Sigmoid colon (tissue), 7 donors: ENCODE measurements around the gene MAGOH. TPM values are rescaled to one million over a fixed set of nuclear protein-coding genes. Genes with fewer than 3 reads are reported as not detected.
"Not testable (repeated sequence)": the region's sequence is repeated elsewhere in the genome, so short reads cannot be mapped to it uniquely, and the experiment has no call there.

Experiments used
- DNase-seq: peaks from one replicate; pipeline ENCODE4 v3.0.0-alpha.2; 2019
- H3K27ac ChIP-seq, 4 donors: fragments of 200-600 bp; sonication (generic); one replicate each; pipeline ENCODE4 v1.5.1; 2016 to 2019; ENCODE audit warnings: mild to moderate bottlenecking in 1 of 4
- H3K27me3 ChIP-seq, 3 donors: fragments of 200-600 bp; sonication (generic); one replicate each; pipeline ENCODE4 v1.5.1; 2019; ENCODE audit warnings: mild to moderate bottlenecking in 1 of 3
- H3K36me3 ChIP-seq, 4 donors: fragments of 200-600 bp; sonication (generic); one replicate each; pipeline ENCODE4 v1.5.1; 2016 to 2019
- H3K4me1 ChIP-seq, 4 donors: fragments of 200-600 bp; sonication (generic); one replicate each; pipeline ENCODE4 v1.5.1; 2017 to 2019
- H3K4me3 ChIP-seq, 4 donors: fragments of 200-600 bp; sonication (generic); one replicate each; pipeline ENCODE4 v1.5.1; 2017 to 2019; ENCODE audit warnings: mild to moderate bottlenecking in 2 of 4, moderate library complexity in 1 of 4
- H3K9me3 ChIP-seq, 4 donors: fragments of 200-600 bp in 3 of 4; sonication (generic) in 3 of 4; one replicate each; pipeline versions ENCODE4 v1.5.1 to v1.6.1; 2013 to 2019
- EP300 ChIP-seq, 4 donors: sonication (generic); formaldehyde crosslinking; IDR thresholded peaks; one replicate each; pipeline ENCODE4 v1.6.1; 2017; ENCODE audit warnings: antibody characterized with exemption in 4 of 4
- POLR2A ChIP-seq, 2 donors: fragments of 450-650 bp; IDR thresholded peaks; one replicate each; pipeline ENCODE4 v1.6.1; 2016; ENCODE audit warnings: antibody characterized with exemption in 2 of 2, mild to moderate bottlenecking in 2 of 2, moderate library complexity in 2 of 2
- POLR2AphosphoS5 ChIP-seq, 4 donors: sonication (generic); formaldehyde crosslinking; IDR thresholded peaks; one replicate each; pipeline ENCODE4 v1.6.1; 2017; ENCODE audit warnings: antibody characterized with exemption in 4 of 4
- WGBS, 2 donors: extraction: QIAGEN DNeasy Blood & Tissue Kit; methylation state at CpG; one replicate each; pipeline ENCODE4 v1.1.7; 2013; 5-methylcytosine and 5-hydroxymethylcytosine counted together
- intact Hi-C: fragments of 100-400 bp; cut with DNase I; formaldehyde crosslinking; loops from one replicate; pipeline ENCODE4 v1.15.1; 2023
- polyA plus RNA-seq, 3 donors: library from polyadenylated mRNA; stranded (reverse); fragments of 200-250 nt; gene quantifications; one replicate each; pipeline ENCODE4 v1.2.3, GENCODE V29; 2013
- total RNA-seq, 4 donors: library from RNA; depleted of rRNA; stranded (reverse); fragments of >200 nt; gene quantifications; one replicate each; pipeline ENCODE4 v1.1.0, GENCODE V29; 2016
- TF ChIP-seq, protein P1 (sequence below), 4 experiments: fragments of 450-650 bp in 3 of 4; fragments of 200-600 bp in 1 of 4; IDR thresholded peaks; one replicate each; pipeline ENCODE4 v1.5.1; 2016 to 2019; ENCODE audit warnings: antibody characterized with exemption in 4 of 4, mild to moderate bottlenecking in 3 of 4, moderate library complexity in 2 of 4
- donor health status: healthy with polysubstance abuse.
- donor health status: Bipolar disorder and iron deficiency.
- donor health status: healthy.

MAGOH gene
- total and polyA plus RNA-seq, 7 donors, result 12.2 to 98.4 (median 46.4) TPM

- WGBS, 2 donors, result 95 to 96% methylated on average over 7 of the region's 7 CpGs
- Histone ChIP-seq H3K4me1 (no peaks in the 10 kb centered on the region), H3K36me3 (peaks cover 21 to 93% (median 59%) of the 10 kb centered on the region in 4 donors), H3K27ac (no peak overlapping the region), H3K9me3 (peaks cover 0 to 5% (median 0%) of the 10 kb centered on the region in 4 donors), H3K27me3 (no peaks in the 10 kb centered on the region), H3K4me3 (no peak overlapping the region)
- no peak for DNase-seq
- intact Hi-C loops, result no loop called here
- TF ChIP-seq EP300 (IDR thresholded peaks at IDR 0.05) (no peak), POLR2A (IDR thresholded peaks at IDR 0.05) (no peak), POLR2AphosphoS5 (IDR thresholded peaks at IDR 0.05) (no peak)
- TF ChIP-seq, protein P1, sequence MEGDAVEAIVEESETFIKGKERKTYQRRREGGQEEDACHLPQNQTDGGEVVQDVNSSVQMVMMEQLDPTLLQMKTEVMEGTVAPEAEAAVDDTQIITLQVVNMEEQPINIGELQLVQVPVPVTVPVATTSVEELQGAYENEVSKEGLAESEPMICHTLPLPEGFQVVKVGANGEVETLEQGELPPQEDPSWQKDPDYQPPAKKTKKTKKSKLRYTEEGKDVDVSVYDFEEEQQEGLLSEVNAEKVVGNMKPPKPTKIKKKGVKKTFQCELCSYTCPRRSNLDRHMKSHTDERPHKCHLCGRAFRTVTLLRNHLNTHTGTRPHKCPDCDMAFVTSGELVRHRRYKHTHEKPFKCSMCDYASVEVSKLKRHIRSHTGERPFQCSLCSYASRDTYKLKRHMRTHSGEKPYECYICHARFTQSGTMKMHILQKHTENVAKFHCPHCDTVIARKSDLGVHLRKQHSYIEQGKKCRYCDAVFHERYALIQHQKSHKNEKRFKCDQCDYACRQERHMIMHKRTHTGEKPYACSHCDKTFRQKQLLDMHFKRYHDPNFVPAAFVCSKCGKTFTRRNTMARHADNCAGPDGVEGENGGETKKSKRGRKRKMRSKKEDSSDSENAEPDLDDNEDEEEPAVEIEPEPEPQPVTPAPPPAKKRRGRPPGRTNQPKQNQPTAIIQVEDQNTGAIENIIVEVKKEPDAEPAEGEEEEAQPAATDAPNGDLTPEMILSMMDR (IDR thresholded peaks at IDR 0.05), result no peak
These were observed 28.0 kb downstream of the MAGOH start for GRCh38 chr1:53210352-53210751.

GRCh38 chr1:53207726-53208125 is 30.6 kb downstream of the MAGOH start:
- WGBS, 2 donors, result 90 to 94% methylated on average over 1 of the region's 1 CpG
- Histone ChIP-seq H3K9me3 (peaks cover 0 to 5% (median 0%) of the 10 kb centered on the region in 4 donors), H3K27me3 (no peaks in the 10 kb centered on the region), H3K4me1 (no peaks in the 10 kb centered on the region), H3K27ac (no peak overlapping the region), H3K36me3 (peaks cover 16 to 93% (median 48%) of the 10 kb centered on the region in 4 donors), H3K4me3 (no peak overlapping the region)
- no peak for DNase-seq
- TF ChIP-seq EP300 (IDR thresholded peaks at IDR 0.05) (no peak), POLR2AphosphoS5 (IDR thresholded peaks at IDR 0.05) (no peak), POLR2A (IDR thresholded peaks at IDR 0.05) (no peak)
- TF ChIP-seq, protein P1 (IDR thresholded peaks at IDR 0.05), result no peak
- intact Hi-C loops, result no loop called here

GRCh38 chr1:53206735-53207379 is 31.5 kb downstream of the MAGOH start:
- H3K4me1 ChIP-seq, result no peaks in the 10 kb centered on the region
- H3K4me3 ChIP-seq, result no peak overlapping the region
- intact Hi-C loops, result no loop called here
- peaks cover 15 to 93% (median 48%) of the 10 kb centered on the region in 4 donors for H3K36me3 ChIP-seq
- no peak for TF ChIP-seq POLR2A (IDR thresholded peaks at IDR 0.05)
- TF ChIP-seq, protein P1 (IDR thresholded peaks at IDR 0.05), result no peak
- TF ChIP-seq POLR2AphosphoS5 (IDR thresholded peaks at IDR 0.05), result no peak
- no peak for TF ChIP-seq EP300 (IDR thresholded peaks at IDR 0.05)
- no peak overlapping the region for H3K27ac ChIP-seq
- DNase-seq, result no peak
- peaks cover 0 to 5% (median 0%) of the 10 kb centered on the region in 4 donors for H3K9me3 ChIP-seq
- 98 to 100% methylated on average over 1 of the region's 1 CpG for WGBS, 2 donors
- no peaks in the 10 kb centered on the region for H3K27me3 ChIP-seq

GRCh38 chr1:53206083-53206685 is 32.1 kb downstream of the MAGOH start:
- H3K27ac ChIP-seq, H3K27me3 ChIP-seq, H3K9me3 ChIP-seq, H3K4me1 ChIP-seq, intact Hi-C loops, DNase-seq, H3K4me3 ChIP-seq: not testable (repeated sequence)
- WGBS, 2 donors, result 98 to 100% methylated on average over 3 of the region's 3 CpGs
- H3K36me3 ChIP-seq, result peaks cover 15 to 93% (median 49%) of the 10 kb centered on the region in 4 donors

GRCh38 chr1:53205496-53205895 is 32.8 kb downstream of the MAGOH start:
- DNase-seq, H3K27me3 ChIP-seq, H3K27ac ChIP-seq, H3K4me1 ChIP-seq, H3K4me3 ChIP-seq, intact Hi-C loops, H3K9me3 ChIP-seq: not testable (repeated sequence)
- H3K36me3 ChIP-seq, result peaks cover 15 to 87% (median 44%) of the 10 kb centered on the region in 4 donors
- WGBS, 2 donors, result 95 to 96% methylated on average over 1 of the region's 1 CpG
